Sigmoid colon (tissue), 7 donors: ENCODE results near the gene GNAQ. TPM values are rescaled to one million over a fixed set of nuclear protein-coding genes. Genes with fewer than 3 reads are reported as not detected.
"Not testable (repeated sequence)": the region's sequence is repeated elsewhere in the genome, so short reads cannot be mapped to it uniquely, and the experiment has no call there.

Experiments
- DNase-seq: peaks from one replicate; pipeline ENCODE4 v3.0.0-alpha.2; 2019
- H3K27ac ChIP-seq, 4 donors: fragments of 200-600 bp; sonication (generic); one replicate each; pipeline ENCODE4 v1.5.1; 2016 to 2019; ENCODE audit warnings: mild to moderate bottlenecking in 1 of 4
- H3K27me3 ChIP-seq, 3 donors: fragments of 200-600 bp; sonication (generic); one replicate each; pipeline ENCODE4 v1.5.1; 2019; ENCODE audit warnings: mild to moderate bottlenecking in 1 of 3
- H3K36me3 ChIP-seq, 4 donors: fragments of 200-600 bp; sonication (generic); one replicate each; pipeline ENCODE4 v1.5.1; 2016 to 2019
- H3K4me1 ChIP-seq, 4 donors: fragments of 200-600 bp; sonication (generic); one replicate each; pipeline ENCODE4 v1.5.1; 2017 to 2019
- H3K4me3 ChIP-seq, 4 donors: fragments of 200-600 bp; sonication (generic); one replicate each; pipeline ENCODE4 v1.5.1; 2017 to 2019; ENCODE audit warnings: mild to moderate bottlenecking in 2 of 4, moderate library complexity in 1 of 4
- H3K9me3 ChIP-seq, 4 donors: fragments of 200-600 bp in 3 of 4; sonication (generic) in 3 of 4; one replicate each; pipeline versions ENCODE4 v1.5.1 to v1.6.1; 2013 to 2019
- CTCF ChIP-seq, 4 experiments: fragments of 450-650 bp in 3 of 4; fragments of 200-600 bp in 1 of 4; IDR thresholded peaks; one replicate each; pipeline ENCODE4 v1.5.1; 2016 to 2019; ENCODE audit warnings: antibody characterized with exemption in 4 of 4, mild to moderate bottlenecking in 3 of 4, moderate library complexity in 2 of 4
- EP300 ChIP-seq, 4 donors: sonication (generic); formaldehyde crosslinking; IDR thresholded peaks; one replicate each; pipeline ENCODE4 v1.6.1; 2017; ENCODE audit warnings: antibody characterized with exemption in 4 of 4
- POLR2A ChIP-seq, 2 donors: fragments of 450-650 bp; IDR thresholded peaks; one replicate each; pipeline ENCODE4 v1.6.1; 2016; ENCODE audit warnings: antibody characterized with exemption in 2 of 2, mild to moderate bottlenecking in 2 of 2, moderate library complexity in 2 of 2
- POLR2AphosphoS5 ChIP-seq, 4 donors: sonication (generic); formaldehyde crosslinking; IDR thresholded peaks; one replicate each; pipeline ENCODE4 v1.6.1; 2017; ENCODE audit warnings: antibody characterized with exemption in 4 of 4
- WGBS, 2 donors: extraction: QIAGEN DNeasy Blood & Tissue Kit; methylation state at CpG; one replicate each; pipeline ENCODE4 v1.1.7; 2013; 5-methylcytosine and 5-hydroxymethylcytosine counted together
- intact Hi-C: fragments of 100-400 bp; cut with DNase I; formaldehyde crosslinking; loops from one replicate; pipeline ENCODE4 v1.15.1; 2023
- polyA plus RNA-seq, 3 donors: library from polyadenylated mRNA; stranded (reverse); fragments of 200-250 nt; gene quantifications; one replicate each; pipeline ENCODE4 v1.2.3, GENCODE V29; 2013
- total RNA-seq, 4 donors: library from RNA; depleted of rRNA; stranded (reverse); fragments of >200 nt; gene quantifications; one replicate each; pipeline ENCODE4 v1.1.0, GENCODE V29; 2016
- donor health status: healthy with polysubstance abuse.
- donor health status: Bipolar disorder and iron deficiency.
- donor health status: healthy.

Gene GNAQ
- total and polyA plus RNA-seq, 7 donors: 21.6 to 79.2 (median 49.5) TPM

GRCh38 chr9:77726814-77727213 lies 304.8 kb downstream of the GNAQ start:
- H3K4me1 ChIP-seq: peaks cover 0 to 8% (median under 1%) of the 10 kb centered on the region in 4 donors
- no peak for DNase-seq
- H3K4me3 ChIP-seq: no peak overlapping the region
- no peak overlapping the region for H3K27ac ChIP-seq
- intact Hi-C loops: no loop called here
- TF ChIP-seq CTCF (IDR thresholded peaks at IDR 0.05): no peak
- TF ChIP-seq POLR2AphosphoS5 (IDR thresholded peaks at IDR 0.05): no peak
- TF ChIP-seq POLR2A (IDR thresholded peaks at IDR 0.05): no peak
- TF ChIP-seq EP300 (IDR thresholded peaks at IDR 0.05): no peak
- no peaks in the 10 kb centered on the region for H3K9me3 ChIP-seq
- no peaks in the 10 kb centered on the region for H3K27me3 ChIP-seq
- WGBS, 2 donors: 29 to 64% methylated on average over 1 of the region's 1 CpG
- H3K36me3 ChIP-seq: peaks cover 0 to 32% (median 14%) of the 10 kb centered on the region in 4 donors

GRCh38 chr9:77726289-77726688 lies 305.3 kb downstream of the GNAQ start:
- TF ChIP-seq POLR2A (IDR thresholded peaks at IDR 0.05): no peak
- TF ChIP-seq CTCF (IDR thresholded peaks at IDR 0.05): no peak
- TF ChIP-seq POLR2AphosphoS5 (IDR thresholded peaks at IDR 0.05): no peak
- TF ChIP-seq EP300 (IDR thresholded peaks at IDR 0.05): no peak
- peaks cover 0 to 32% (median 14%) of the 10 kb centered on the region in 4 donors for H3K36me3 ChIP-seq
- H3K4me1 ChIP-seq: peaks cover 0 to 5% (median 0%) of the 10 kb centered on the region in 4 donors
- intact Hi-C loops: no loop called here
- H3K27ac ChIP-seq: no peak overlapping the region
- DNase-seq: no peak
- H3K27me3 ChIP-seq: no peaks in the 10 kb centered on the region
- H3K9me3 ChIP-seq: no peaks in the 10 kb centered on the region
- no peak overlapping the region for H3K4me3 ChIP-seq

- Histone ChIP-seq H3K4me3 (no peak overlapping the region), H3K36me3 (peaks cover 0 to 32% (median 14%) of the 10 kb centered on the region in 4 donors), H3K9me3 (no peaks in the 10 kb centered on the region), H3K27ac (no peak overlapping the region), H3K4me1 (peaks cover 0 to 5% (median under 1%) of the 10 kb centered on the region in 4 donors), H3K27me3 (no peaks in the 10 kb centered on the region)
- intact Hi-C loops: no loop called here
- 76 to 85% methylated on average over 6 of the region's 6 CpGs for WGBS, 2 donors
- no peak for TF ChIP-seq EP300 (IDR thresholded peaks at IDR 0.05)
- TF ChIP-seq CTCF (IDR thresholded peaks at IDR 0.05): no peak
- TF ChIP-seq POLR2A (IDR thresholded peaks at IDR 0.05): no peak
- no peak for TF ChIP-seq POLR2AphosphoS5 (IDR thresholded peaks at IDR 0.05)
- no peak for DNase-seq
Observed at GRCh38 chr9:77725820-77726219, 305.8 kb downstream of the GNAQ start.

- intact Hi-C loops: no loop called here
- no peak for DNase-seq
- Histone ChIP-seq H3K9me3 (no peaks in the 10 kb centered on the region), H3K4me3 (no peak overlapping the region), H3K27me3 (no peaks in the 10 kb centered on the region), H3K4me1 (peaks cover 0 to 11% (median 3%) of the 10 kb centered on the region in 4 donors), H3K36me3 (peaks cover 0 to 32% (median 14%) of the 10 kb centered on the region in 4 donors), H3K27ac (no peak overlapping the region)
- WGBS, 2 donors: 45 to 48% methylated on average over 2 of the region's 2 CpGs
- no peak for TF ChIP-seq POLR2A (IDR thresholded peaks at IDR 0.05)
- TF ChIP-seq CTCF (IDR thresholded peaks at IDR 0.05): no peak
- TF ChIP-seq POLR2AphosphoS5 (IDR thresholded peaks at IDR 0.05): no peak
- no peak for TF ChIP-seq EP300 (IDR thresholded peaks at IDR 0.05)
Observed at GRCh38 chr9:77725046-77725694, 306.4 kb downstream of the GNAQ start.

- H3K4me3 ChIP-seq, H3K36me3 ChIP-seq, H3K27me3 ChIP-seq, intact Hi-C loops, H3K9me3 ChIP-seq, DNase-seq: not testable (repeated sequence)
- WGBS, 2 donors: 92 to 96% methylated on average over 11 of the region's 11 CpGs
- Histone ChIP-seq H3K4me1 (peaks cover 0 to 41% (median 25%) of the 10 kb centered on the region in 4 donors), H3K27ac (peak overlapping the region in 2 of 4 donors; percentile 65 to 74)
Observed at GRCh38 chr9:77721156-77721555, 310.5 kb downstream of the GNAQ start.
